Fibroblast of skin of back (primary cell): Measurements from ENCODE around the gene MRTFA.
A peak's percentile ranks its signal among the peaks of the same experiment; 100 is the strongest.
"Not testable (repeated sequence)": the region's sequence is repeated elsewhere in the genome, so short reads cannot be mapped to it uniquely, and the experiment has no call there.

Source experiments
- DNase-seq: peaks from one replicate; pipeline ENCODE4 v3.0.0-alpha.2; 2013

The MRTFA gene

DNA sequence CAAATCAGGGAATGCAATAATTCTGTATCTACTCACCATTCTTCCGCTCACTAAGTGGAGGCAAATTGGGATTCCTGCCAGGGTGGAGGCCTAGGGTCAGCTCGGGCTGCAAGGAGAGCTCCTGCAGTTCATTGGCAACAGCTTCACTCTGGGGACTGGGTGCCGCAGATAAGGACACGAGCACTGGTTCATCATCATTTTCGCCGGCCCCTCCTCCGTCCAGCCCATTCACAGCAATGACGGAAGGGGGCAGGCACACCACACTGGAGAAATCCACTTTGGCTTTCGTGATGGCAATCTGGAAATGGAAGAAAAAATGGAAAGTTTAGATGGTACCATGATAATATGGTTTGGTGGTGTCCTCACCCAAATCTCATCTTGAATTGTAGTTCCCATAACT lies 84.4 kb downstream of the MRTFA start:
- DNase-seq: no peak

DNA sequence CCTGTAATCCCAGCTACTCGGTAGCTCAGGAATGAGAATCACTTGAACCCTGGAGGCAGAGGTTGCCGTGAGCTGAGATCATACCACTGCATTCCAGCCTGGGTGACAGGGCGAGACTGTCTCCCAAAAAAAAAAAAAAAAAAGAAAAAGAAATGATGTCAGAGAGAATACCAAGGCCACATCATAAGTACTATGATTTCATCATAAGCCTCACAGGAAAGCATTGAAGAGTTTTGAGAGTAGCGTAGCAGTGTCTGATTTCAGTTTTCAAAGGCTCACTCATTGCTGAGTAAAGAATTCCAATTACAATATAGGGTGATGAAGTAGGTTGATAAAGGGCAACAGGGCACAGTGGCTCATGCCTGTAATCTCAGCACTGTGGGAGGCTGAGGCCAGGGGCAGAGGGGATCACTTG lies 88.8 kb downstream of the MRTFA start:
- DNase-seq: peak; percentile 41

DNA sequence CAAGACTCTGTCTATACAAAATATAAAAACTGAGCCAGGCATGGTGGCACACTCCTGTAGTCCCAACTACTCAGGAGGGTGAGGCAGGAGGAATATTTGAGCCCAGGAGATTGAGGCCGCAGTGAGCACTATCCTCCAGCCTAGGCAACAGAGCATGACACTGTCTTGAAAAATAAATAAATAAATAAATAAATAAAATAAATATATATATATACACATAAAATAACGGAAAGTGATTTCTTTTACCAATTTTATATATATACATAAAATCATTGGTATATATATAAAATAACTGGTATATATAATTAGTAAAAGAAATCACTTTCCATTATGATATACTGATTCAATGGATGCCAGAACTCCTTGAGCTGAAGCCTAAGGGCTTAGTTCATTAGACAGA lies 91.8 kb downstream of the MRTFA start:
- no peak for DNase-seq

DNA sequence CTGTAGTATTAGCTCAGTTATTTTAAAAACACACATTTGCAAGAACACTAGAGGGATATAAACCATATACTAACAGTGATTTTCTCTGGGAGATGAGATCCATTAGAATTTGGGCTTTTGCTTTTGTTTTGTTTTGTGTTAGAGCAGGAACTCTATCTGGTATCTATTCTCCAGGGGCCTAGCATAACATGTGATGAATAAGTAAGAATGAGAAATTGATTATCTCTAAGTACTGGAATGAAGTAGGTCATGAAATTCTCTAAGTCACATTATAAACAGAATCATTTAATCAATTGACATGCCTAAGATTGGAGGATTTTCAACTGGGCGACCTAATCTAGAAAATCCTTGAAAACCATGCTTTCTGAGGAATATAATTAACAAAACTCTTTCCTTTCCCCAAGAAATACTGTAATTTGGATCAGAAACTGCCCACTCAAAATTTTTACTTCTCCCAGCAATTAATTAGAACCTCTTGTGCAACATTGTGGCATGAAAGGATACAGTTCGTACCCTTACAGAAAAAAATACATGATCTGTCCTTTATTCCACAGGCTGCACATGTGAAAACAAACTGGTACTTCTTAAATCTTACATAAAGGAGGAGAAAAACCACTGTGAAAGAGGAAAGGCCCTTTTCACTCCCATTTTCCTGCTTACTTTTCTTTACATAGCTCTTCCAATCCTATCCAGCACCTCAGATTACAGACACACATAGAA lies 93.5 kb downstream of the MRTFA start:
- no peak for DNase-seq

DNA sequence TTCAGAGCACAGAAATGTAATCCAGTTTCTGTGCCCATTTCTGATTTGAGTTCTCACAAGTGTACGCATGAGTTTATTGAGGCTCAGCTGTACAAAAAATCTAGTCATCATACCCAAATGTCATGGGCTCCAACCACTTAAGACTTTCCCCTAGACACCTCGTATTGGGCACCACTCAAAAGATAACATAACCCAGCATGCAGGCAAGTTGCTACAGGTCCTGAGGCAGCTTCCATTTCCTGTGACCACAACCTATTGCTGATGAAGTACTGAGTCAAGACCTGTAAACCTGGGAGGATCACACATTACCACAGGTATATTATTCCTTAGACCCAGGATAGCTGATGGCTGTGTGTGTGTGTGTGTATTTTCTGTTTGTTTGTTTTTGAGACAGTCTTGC lies 95.2 kb downstream of the MRTFA start:
- no peak for DNase-seq

DNA sequence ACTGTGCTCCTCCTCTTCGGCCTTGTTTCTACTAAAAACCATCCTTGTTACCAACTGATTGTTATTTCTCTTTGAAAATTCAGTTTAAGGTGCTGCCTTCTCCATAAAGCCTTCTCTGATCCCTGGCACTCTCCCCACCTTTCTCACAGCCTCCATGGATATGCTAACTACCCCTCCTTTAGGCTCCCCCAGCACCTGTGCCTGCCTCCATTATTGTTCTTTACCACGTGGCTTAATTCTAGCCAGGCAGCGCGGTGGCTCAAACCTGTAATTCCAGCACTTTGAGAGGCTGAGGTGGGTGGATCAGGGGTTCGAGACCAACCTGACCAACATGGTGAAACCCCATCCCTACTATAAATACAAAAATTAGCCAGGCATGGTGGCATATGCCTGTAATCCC lies 96.3 kb downstream of the MRTFA start:
- DNase-seq: no peak

DNA sequence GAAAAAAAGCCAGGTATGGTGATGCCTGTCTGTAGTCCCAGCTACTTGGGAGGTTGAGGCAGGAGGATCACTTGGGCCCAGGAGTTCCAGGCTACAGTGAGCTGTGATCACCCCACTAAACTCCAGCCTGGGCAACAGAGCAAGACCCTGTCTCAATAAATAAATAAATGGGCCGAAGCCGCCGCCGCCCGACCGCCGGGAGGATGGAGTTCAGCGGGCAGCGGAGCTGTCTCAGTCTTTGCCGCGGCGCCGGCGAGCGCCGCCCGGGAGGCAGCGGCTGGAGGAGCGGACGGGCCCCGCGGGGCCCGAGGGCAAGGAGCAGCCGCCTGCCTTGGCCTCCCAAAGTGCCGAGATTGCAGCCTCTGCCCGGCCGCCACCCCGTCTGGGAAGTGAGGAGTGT lies 100.4 kb downstream of the MRTFA start:
- not testable (repeated sequence) for DNase-seq

DNA sequence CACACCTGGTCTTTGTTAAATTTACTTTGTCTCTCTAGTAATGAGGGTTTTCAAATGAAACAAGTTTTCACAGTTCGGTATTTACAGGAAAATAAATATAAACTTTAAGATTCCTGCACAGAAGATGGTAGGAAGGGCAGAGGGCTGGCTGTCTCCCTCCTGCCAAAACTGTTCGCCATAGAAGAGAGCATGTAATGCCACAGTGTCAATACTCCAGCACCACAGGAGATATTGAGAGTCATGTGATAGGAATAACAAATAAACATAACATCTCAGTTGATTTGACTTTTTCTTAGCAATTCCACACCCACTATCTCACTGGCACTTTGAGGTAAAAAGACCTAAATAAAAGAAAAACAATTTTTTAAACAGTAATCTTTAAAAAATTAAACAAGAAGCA lies 100.9 kb downstream of the MRTFA start:
- no peak for DNase-seq

DNA sequence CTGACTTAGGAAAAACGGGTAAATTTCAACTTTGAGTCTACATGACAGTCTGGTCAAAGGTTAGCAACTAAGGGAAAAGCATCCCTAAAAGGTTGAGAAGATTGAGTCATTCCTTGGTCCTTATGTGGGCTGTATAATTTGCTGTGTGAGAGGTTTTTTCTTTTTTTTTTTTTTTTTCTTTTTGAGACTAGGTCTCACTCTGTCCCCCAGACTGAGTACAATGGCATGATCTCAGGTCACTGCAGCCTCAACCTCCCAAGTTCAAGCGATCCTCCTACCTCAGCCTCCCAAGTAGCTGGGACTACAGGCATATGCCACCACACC lies 101.4 kb downstream of the MRTFA start:
- DNase-seq: no peak

DNA sequence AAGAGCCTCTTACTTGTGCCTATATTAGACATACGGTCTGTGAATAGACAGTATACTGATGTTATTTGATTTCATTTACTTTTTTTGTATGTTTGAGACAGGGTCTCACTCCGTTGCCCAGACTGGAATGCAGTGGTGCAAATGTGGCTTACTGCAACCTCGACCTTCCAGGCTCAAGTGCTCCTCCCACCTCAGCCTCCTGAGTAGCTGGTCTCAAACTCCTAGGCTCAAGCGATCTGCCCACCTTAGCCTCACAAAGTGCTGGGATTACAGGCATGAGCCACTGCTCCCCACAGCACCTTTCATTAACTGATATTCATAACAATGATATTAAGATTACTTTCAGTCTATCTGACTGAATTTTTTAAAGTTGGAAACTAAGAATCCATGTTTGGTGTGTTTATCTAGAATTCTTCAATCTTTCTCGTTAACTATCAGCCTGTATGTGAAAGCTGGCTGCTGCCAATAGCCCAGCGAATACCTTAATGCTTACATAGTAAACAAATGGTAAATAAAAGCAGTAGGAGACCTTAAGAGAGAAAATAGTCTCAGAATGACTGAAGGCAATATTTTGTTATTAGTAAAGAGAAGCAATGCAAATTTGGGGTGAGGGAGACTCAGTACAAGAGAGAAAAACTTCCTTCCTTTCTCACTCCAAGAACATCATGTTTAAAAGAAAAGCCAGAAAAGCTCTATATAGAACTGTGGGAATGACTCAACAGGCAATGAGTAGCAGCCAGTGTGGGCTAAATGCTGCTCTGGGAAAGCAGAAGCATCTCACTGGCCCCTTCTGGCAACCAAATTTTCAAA lies 101.9 kb downstream of the MRTFA start:
- DNase-seq: peak; percentile 73

DNA sequence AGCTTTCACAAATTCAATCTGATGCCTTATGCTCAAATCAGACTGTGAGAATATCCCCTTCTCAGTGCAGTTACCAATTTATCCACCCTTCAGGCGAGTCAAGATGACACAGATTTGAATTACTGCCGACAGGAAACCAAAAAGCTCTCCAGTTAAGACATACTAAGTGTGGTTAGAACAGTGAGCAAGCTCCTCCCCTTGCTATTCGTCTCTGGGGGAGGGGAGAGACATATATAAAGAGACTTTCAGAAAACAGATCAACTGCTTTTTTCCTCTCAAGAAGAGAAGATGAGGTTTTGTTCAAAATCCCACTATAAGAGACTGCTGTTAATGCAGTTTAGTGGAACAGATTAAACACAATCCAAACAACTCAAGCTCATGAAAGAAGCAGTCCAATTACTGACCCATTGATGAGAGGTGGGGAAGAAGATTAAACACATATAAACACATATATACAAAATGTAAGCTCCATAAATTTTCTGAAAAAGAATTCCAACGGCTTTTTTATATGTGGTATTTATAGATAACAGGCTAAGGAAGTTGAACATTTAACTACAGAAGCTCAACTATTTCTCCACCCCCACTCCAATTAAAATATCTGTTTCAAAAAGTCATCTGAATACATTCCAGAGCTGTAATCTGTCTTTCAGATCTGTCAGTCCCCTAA lies 102.7 kb downstream of the MRTFA start:
- DNase-seq: peak; percentile 87

DNA sequence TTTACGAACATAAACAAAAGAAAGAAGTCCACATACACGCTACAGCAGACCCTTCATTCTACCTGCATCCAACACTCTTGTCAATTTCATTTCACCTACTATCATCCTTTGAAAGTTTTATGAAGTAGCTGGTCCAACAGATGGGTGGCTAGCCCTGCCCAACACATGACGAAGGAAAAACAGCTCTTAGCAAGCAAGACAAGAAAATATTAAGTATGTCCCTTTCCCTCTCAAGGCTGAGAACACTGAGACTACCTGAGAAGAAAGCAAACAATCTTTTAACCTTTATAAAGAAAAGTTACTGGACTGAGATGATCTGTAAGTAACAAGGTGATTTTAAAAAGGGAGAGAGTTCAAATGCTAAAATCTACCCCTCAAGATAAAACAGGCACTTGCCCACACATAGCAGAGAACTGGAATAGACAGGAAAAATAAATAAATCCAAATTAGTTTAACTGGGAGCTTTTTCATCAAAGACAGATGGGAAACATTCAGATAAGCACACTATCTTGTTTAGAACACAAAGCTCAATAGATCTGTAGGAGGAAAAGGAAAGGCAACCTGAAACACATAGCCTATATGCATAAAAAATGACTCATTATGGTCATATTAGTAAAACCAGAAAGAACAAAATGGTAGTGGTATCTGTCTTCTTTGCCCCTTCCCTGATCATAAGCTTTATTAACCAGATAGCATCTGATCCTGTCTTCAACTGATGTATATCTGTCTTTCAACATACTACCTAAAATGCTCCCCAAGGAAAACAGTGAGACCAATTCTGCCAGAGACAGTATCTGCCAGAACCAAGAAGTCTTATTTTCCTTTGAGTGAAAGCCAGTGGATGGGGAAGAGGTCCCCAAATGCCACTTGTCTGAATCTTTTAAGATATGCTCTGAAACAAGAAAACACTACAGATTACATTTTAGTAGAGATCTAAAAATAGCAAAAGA lies 104.3 kb downstream of the MRTFA start:
- DNase-seq: no peak

DNA sequence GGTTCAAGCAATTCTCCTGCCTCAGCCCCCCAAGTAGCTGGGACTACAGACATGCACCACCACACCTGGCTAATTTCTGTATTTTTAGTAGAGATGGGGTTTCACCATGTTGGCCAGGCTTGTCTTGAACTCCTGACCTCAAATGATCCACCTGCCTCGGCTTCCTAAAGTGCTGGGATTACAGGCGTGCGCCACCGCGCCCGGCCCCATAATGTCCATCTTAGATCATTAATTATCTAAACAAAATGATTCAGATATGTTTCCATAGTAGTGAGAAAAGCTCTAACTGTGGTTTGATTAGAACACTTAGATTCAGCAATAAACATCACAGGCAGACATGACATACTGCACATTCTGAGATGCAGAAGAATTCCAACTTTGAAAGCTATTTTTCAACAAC lies 106.1 kb downstream of the MRTFA start:
- DNase-seq: not testable (repeated sequence)

DNA sequence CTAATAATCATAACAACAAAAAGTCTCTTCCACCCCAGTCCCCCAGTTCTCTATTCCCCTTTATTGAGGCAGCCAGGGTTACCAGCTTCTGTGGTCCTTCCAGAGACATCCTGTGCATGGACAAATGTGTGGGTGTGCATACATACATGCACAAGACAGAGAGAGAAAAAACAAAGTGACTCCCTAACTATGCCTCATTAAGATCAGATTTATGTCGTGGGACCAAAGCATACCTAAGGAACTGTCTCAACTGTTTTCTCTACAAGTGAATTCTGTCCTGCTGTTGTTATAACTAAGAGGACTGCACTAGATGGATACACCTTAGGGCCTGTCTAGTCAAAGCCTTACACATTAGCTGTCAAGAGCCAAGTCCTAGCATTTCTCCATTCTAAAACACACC lies 106.7 kb downstream of the MRTFA start:
- no peak for DNase-seq

DNA sequence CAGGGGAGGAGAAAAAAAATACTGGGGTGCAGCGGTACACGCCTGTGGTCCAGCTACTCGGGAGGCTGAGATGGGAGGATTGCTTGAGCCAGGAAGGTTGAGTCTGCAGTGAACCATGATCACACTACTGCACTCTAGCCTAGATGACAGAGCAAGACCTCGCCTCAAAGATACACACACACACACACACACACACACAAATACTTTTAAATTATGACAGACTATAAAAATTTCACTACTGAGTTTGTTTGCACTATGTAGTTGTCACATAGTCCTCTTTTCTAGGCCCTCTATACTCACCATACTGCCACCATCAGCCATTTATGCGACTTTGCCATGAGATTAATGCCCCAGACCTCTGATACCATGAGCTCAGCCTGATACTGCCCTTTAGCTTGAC lies 109.6 kb downstream of the MRTFA start:
- DNase-seq: no peak

DNA sequence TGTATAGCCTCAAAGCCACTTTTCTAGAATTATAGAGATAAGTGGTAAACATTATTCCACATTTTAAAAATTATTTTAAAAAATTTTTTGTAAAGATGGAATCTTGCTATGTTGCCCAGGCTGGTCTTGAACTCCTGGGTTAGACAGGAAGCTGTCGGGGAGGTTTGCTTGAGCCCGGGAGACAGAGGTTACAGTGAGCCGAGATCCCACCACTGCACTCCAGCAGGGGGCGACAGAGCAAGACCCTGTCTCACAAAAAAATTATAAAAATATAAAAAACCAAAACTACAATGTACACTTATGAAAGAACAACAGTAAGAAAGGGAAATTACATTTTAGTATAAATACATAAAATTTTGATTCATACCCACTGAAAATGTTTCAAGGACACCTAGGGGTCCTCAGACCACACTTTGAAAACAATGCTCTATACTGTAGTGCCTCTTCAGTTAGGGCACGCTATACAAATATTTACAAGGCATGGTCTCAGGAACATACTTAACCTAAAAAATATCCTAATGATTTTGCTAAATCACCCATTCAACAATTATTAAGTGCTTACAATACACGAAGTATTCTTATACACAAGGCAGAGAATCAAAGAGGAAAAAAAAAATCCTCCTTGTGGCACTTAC lies 111.2 kb downstream of the MRTFA start:
- DNase-seq: peak; percentile 53

DNA sequence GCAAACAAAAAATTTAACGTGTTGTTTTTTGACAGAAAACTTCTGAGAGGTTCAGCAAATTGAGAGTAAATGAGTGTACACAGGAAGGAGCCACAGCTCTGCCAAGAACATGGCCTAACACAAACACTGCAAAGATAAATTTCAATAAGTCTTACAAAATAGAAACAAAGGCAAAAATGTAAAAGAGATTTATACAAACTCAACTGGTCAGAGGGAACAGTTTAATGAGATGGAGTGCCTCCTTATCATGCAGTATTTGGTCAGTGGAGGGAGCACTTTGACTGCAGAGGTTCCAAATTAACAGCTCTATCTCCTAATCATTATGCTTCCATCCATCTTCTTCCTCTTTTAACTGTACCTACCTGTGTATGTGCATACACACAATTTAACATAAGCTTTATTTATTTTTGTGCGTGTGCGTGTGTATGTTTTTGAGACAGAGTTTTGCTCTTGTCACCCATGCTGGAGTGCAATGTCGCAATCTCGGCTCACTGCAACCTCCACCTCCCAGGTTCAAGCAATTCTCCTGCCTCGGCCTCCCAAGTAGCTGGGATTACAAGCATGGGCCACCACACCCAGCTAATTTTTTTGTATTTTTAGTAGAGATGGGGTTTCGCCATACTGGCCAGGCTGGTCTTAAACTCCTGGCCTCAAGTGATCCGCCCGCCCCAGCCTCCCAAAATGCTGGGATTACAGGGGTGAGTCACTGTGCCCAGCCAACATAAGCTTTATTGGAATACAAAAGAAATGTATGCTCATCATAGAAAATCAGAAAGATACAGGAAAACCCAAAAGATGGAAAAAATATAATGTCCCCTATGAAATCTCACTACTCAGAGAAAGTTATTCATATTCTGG lies 111.9 kb downstream of the MRTFA start:
- no peak for DNase-seq

DNA sequence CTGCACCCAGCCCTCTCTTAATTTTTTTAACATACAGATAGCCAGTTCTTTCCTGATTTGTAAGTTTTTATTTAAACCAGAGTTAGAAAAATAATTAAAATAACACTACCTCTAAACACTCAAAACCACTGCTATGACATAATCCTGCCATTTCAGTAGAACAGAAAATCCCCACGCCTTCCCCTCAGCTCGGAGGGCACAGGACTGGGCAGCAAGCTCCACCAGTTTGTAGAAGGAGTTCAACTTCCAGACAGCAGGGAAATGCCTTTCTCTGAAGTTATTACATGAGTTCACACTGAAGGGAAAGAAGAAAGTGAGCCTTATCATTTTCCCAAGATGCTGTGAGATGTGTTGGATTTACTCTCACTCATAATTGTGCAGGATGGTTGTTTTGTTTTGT lies 114.4 kb downstream of the MRTFA start:
- no peak for DNase-seq

DNA sequence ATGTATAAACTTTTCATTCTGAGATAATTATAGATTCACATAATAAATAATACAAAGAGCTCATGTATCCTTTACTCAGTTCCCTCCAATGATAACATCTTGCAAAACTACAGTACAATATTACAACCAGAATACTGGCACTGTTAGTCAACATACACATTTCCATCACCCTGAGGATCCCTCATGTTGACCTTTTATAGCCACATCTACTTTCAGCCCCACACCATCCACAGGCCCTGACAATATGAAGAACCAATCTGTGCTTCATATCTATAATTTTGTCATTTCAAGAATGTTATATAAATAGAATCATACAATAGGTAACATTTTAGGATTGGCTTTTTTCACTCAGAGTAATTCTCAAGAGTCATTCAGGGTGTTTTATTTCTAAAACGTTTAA lies 115.5 kb downstream of the MRTFA start:
- DNase-seq: no peak

DNA sequence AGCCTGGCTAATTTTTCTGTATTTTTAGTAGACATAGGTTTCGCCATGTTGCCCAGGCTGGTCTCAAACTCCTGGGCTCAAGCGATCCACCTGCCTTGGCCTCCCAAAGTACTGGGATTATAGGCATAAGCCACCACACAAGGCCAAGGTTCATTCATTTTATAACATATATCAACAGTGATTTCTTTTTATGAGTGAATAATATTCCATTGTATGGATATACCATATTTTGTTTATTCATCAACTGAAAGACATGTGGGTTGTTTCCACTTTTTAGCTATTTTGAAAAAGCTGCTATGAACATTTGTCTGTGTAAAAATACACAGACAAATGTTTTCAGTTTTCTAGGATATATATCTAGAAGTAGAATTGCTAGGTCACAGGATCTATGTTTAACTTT lies 116.0 kb downstream of the MRTFA start:
- DNase-seq: no peak

DNA sequence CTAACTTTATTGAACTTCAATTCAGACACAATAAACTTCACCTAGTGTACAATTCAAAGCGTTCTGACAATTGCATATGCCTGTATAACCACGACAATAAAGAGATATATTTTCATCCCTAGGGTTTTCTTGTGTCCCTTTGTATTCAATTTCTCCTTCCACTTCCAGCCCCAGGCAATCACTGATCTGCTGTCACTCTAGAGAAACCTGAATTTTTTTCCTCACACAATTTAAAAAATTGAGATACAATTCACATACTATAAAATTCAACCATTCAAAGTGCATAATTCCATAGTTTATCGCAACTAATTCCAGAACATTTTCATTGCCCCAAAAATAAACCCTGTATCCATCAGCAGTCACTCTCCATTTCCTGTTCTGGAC lies 116.6 kb downstream of the MRTFA start:
- no peak for DNase-seq
